Endothelial cell of umbilical vein (primary cell): ENCODE measurements around the gene CMIP. TPM values are rescaled to one million over a fixed set of nuclear protein-coding genes. Genes with fewer than 3 reads are reported as not detected.

ENCODE experiments used
- BruUV-seq: library from RNA; stranded (reverse); fragments of 400-500 nt; replicated peaks from 2 replicates; lab custom pipeline; 2021; lab: Mats Ljungman, UMichigan
- CTCF ChIA-PET: fragments of 300-600, 350-600 bp; sonication (Branson Sonifier 250); formaldehyde crosslinking; loops from one replicate; lab custom pipeline; 2021; ENCODE audit warnings: antibody characterized with exemption, inconsistent platforms; lab: Charles Lee
- POLR2A ChIA-PET: fragments of 300-600, 350-600 bp; sonication (Branson Sonifier 250); formaldehyde crosslinking; loops from one replicate; lab custom pipeline; 2021; ENCODE audit warnings: antibody characterized with exemption, inconsistent platforms; lab: Charles Lee
- DNase-seq: peaks from one replicate; pipeline ENCODE4 v3.0.0-alpha.2; 2011; ENCODE audit warnings: low read depth, low spot score
- FAIRE-seq: peaks from 2 replicates; lab custom pipeline; 2011; peaks lifted over from hg19 to GRCh38; lab: Jason Lieb, UNC
- H2AFZ ChIP-seq: 2 replicates; pipeline ENCODE4 v1.6.0; 2012; ENCODE audit warnings: low read depth, low read length, control low read depth, inconsistent platforms
- H3K27ac ChIP-seq: 2 replicates; pipeline ENCODE4 v1.5.1; 2011; ENCODE audit warnings: low read depth, mild to moderate bottlenecking, control low read depth, low read length, moderate library complexity; ENCODE audit not compliant: insufficient read depth
- H3K27me3 ChIP-seq, 2 experiments: 2 replicates each; pipeline versions ENCODE4 v1.6.0 to v1.6.1; 2011; ENCODE audit warnings: low read length in 2 of 2, mixed read lengths in 1 of 2; ENCODE audit not compliant: control insufficient read depth in 2 of 2, insufficient read depth in 2 of 2
- H3K36me3 ChIP-seq, 2 experiments: 2 replicates in 1 of 2; 3 replicates in 1 of 2; pipeline ENCODE4 v1.5.1; 2011; ENCODE audit warnings: low read length in 2 of 2, mild to moderate bottlenecking in 1 of 2, moderate library complexity in 1 of 2; ENCODE audit not compliant: control insufficient read depth in 2 of 2, insufficient read depth in 2 of 2; ENCODE audit errors: extremely low read depth in 1 of 2
- H3K4me1 ChIP-seq: 3 replicates; pipeline ENCODE4 v1.5.1; 2011; ENCODE audit warnings: mild to moderate bottlenecking, low read length; ENCODE audit not compliant: control insufficient read depth, insufficient read depth; ENCODE audit errors: extremely low read depth
- H3K4me2 ChIP-seq: 2 replicates; pipeline ENCODE4 v1.6.1; 2011; ENCODE audit warnings: low read length, control low read depth, mixed read lengths; ENCODE audit not compliant: insufficient read depth
- H3K4me3 ChIP-seq, 3 experiments: fragments of 200-600 bp in 1 of 3; sonication (generic), shearing (Covaris generic) in 1 of 3; replicated peaks in 1 of 3; 2 replicates each; pipeline ENCODE4 v1.5.1; 2011 to 2016; ENCODE audit warnings: control low read depth in 3 of 3, low read length in 3 of 3, mild to moderate bottlenecking in 2 of 3, inconsistent platforms in 1 of 3, low read depth in 1 of 3, moderate library complexity in 1 of 3; ENCODE audit not compliant: insufficient read depth in 1 of 3
- H3K79me2 ChIP-seq: 2 replicates; pipeline ENCODE4 v1.6.0; 2012; ENCODE audit warnings: low read length, inconsistent platforms; ENCODE audit not compliant: control insufficient read depth, insufficient read depth
- H3K9ac ChIP-seq: replicated peaks from 2 replicates; pipeline ENCODE3; 2011; ENCODE audit warnings: low read length, control low read depth; ENCODE audit not compliant: insufficient read depth; ENCODE audit errors: extremely low read depth
- H3K9me1 ChIP-seq: replicated peaks from 3 replicates; pipeline ENCODE4 v1.6.0; 2011; ENCODE audit warnings: mild to moderate bottlenecking, low read length; ENCODE audit not compliant: control insufficient read depth, insufficient read depth; ENCODE audit errors: extremely low read depth
- H3K9me3 ChIP-seq: replicated peaks from 2 replicates; pipeline ENCODE4 v1.5.1; 2012; ENCODE audit warnings: low read length, inconsistent platforms; ENCODE audit not compliant: control insufficient read depth, insufficient read depth
- H4K20me1 ChIP-seq: replicated peaks from 2 replicates; pipeline ENCODE3; 2011; ENCODE audit warnings: mild to moderate bottlenecking, low read length; ENCODE audit not compliant: control insufficient read depth, insufficient read depth; ENCODE audit errors: extremely low read depth
- EZH2 ChIP-seq: IDR thresholded peaks from 2 replicates; pipeline ENCODE4 v1.6.1; 2012; ENCODE audit warnings: borderline replicate concordance, low read depth, mild to moderate bottlenecking, moderate library complexity, low read length, inconsistent platforms; ENCODE audit not compliant: severe bottlenecking
- FOS ChIP-seq: IDR thresholded peaks from 2 replicates; pipeline ENCODE4 v1.6.1; 2011; ENCODE audit warnings: mild to moderate bottlenecking, low read length, moderate library complexity, borderline replicate concordance; ENCODE audit not compliant: insufficient read depth
- GATA2 ChIP-seq: IDR thresholded peaks from 2 replicates; pipeline ENCODE4 v1.7.0; 2011; ENCODE audit warnings: low read depth, mild to moderate bottlenecking, moderate library complexity, mixed read lengths, low read length; ENCODE audit not compliant: insufficient read length, insufficient read depth
- MYC ChIP-seq: IDR thresholded peaks from one replicate; pipeline ENCODE4 v1.6.1; 2011; ENCODE audit warnings: mild to moderate bottlenecking, low read depth, low read length
- POLR2A ChIP-seq: IDR thresholded peaks from 2 replicates; pipeline ENCODE4 v1.6.1; 2012; ENCODE audit warnings: low read depth, mild to moderate bottlenecking, control low read depth, low read length
- POLR2AphosphoS5 ChIP-seq: IDR thresholded peaks from 2 replicates; pipeline ENCODE4 v1.6.1; 2012; ENCODE audit warnings: low read depth, mild to moderate bottlenecking, control low read depth, low read length, moderate library complexity; ENCODE audit not compliant: insufficient read depth
- dilution Hi-C: fragments of 300-500 bp; cut with MboI; formaldehyde crosslinking; loops from one replicate; pipeline ENCODE4 v1.15.0; 2019; ENCODE audit warnings: low sequenced_read_pairs; ENCODE audit not compliant: extremely low pct_ligation_motif_present
- intact Hi-C: fragments of 100-400 bp; cut with micrococcal nuclease; formaldehyde crosslinking; loops from one replicate; pipeline ENCODE4 v1.10.0; 2022
- polyA plus RNA-seq, 4 experiments: library from polyadenylated mRNA; depleted of rRNA in 3 of 4; stranded (reverse) in 3 of 4; unstranded in 1 of 4; fragments of >200 nt; gene quantifications; 2 replicates each; pipeline versions ENCODE4 v1.2.1 to v1.2.3, GENCODE V29; 2011 to 2012; ENCODE audit warnings: missing spikeins in 1 of 4
- total RNA-seq: library from RNA; stranded (reverse); gene quantifications from 2 replicates; pipeline ENCODE4 v1.2.3, GENCODE V29; 2021
- TF ChIP-seq, protein P1 (sequence below), 2 donors: IDR thresholded peaks; 1 replicate in 1 of 2; 2 replicates in 1 of 2; pipeline ENCODE4 v1.5.1; 2011; ENCODE audit warnings: low read length in 2 of 2, mild to moderate bottlenecking in 2 of 2, moderate library complexity in 2 of 2, control low read depth in 1 of 2, inconsistent platforms in 1 of 2, low read depth in 1 of 2; ENCODE audit not compliant: insufficient read depth in 1 of 2; ENCODE audit errors: extremely low read depth in 1 of 2

Gene CMIP
- total and polyA plus RNA-seq, 2 donors (not counting 3 experiments of a cell fraction or from before 2014, with no cell fraction given), result 29.0 to 101 TPM

DNA sequence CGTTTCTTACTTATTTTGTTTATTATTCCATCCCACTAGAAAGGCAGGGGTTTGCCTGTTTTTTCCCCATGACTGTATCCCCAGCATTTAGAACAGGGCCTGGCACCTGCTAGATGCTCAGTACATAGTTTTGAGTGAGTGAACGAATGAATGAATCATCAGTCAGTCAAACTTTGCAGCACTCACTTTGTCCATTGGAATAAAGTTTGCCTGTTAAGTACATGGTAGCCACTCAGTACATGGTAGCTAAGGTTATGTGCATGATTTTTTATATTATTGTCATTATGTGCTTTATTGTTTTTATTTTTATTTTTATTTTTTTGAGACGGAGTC, 88.5 kb downstream of the CMIP start:
- intact Hi-C loops, result no loop called here

More for the DNA sequence above, 88.5 kb downstream of the CMIP start:
- FAIRE-seq (no peak), DNase-seq (no peak)
- no peaks in the 10 kb centered on the region for H3K9me3 ChIP-seq
- no peak overlapping the region for H3K4me3 ChIP-seq
- H3K9ac ChIP-seq, result no peak overlapping the region
- H3K4me2 ChIP-seq, result no peak overlapping the region
- H2AFZ ChIP-seq, result no peak overlapping the region
- POLR2A ChIA-PET, result no interaction called here
- dilution Hi-C loops, result no loop called here
- H4K20me1 ChIP-seq, result no peaks in the 10 kb centered on the region
- no peaks in the 10 kb centered on the region for H3K9me1 ChIP-seq
- CTCF ChIA-PET, result no interaction called here
- no peaks in the 10 kb centered on the region for H3K4me1 ChIP-seq
- BruUV-seq, result no TSS peak
- peaks cover 56% of the 10 kb centered on the region for H3K79me2 ChIP-seq
- H3K27me3 ChIP-seq, result no peaks in the 10 kb centered on the region
- no peak overlapping the region for H3K27ac ChIP-seq
- H3K36me3 ChIP-seq, result peaks cover 0 to 7% of the 10 kb centered on the region in 2 experiments
- TF ChIP-seq POLR2A (no peak), EZH2 (no peak), FOS (no peak), POLR2AphosphoS5 (no peak), GATA2 (no peak), MYC (no peak)
- TF ChIP-seq, protein P1, sequence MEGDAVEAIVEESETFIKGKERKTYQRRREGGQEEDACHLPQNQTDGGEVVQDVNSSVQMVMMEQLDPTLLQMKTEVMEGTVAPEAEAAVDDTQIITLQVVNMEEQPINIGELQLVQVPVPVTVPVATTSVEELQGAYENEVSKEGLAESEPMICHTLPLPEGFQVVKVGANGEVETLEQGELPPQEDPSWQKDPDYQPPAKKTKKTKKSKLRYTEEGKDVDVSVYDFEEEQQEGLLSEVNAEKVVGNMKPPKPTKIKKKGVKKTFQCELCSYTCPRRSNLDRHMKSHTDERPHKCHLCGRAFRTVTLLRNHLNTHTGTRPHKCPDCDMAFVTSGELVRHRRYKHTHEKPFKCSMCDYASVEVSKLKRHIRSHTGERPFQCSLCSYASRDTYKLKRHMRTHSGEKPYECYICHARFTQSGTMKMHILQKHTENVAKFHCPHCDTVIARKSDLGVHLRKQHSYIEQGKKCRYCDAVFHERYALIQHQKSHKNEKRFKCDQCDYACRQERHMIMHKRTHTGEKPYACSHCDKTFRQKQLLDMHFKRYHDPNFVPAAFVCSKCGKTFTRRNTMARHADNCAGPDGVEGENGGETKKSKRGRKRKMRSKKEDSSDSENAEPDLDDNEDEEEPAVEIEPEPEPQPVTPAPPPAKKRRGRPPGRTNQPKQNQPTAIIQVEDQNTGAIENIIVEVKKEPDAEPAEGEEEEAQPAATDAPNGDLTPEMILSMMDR (IDR thresholded peaks at IDR 0.05; ENCODE audit: extremely low read depth in 1 of 2, insufficient read depth in 1 of 2, low read depth in 1 of 2, low read length in 2 of 2), result no peak
